Measurements from ENCODE around the gene WFIKKN2.
"Not testable (repeated sequence)": the region's sequence is repeated elsewhere in the genome, so short reads cannot be mapped to it uniquely, and the experiment has no call there.

WFIKKN2 gene

DNA sequence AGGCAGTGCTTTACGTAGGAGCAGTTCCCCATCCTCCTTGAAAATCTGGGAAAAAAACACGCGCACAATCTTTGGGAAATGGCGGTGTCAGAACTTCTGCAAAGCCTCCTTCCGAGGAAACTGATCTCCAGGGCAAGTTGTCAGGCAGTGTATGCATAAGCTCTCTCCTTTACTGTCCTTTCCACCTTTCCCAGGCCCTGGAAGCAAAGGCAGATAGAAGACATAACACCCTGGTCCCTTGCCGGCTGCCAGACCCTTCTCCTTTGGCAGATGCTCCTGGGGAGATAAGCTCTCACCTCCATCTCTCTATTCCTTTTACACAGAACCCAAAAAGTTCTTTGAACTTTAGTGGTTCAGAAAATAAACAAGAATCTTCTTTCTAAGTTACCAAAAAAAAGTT lies 18.4 kb downstream of the WFIKKN2 start:
- no peak for DNase-seq (ENCODE audit: low read depth in 2 of 2)

- DNase-seq (ENCODE audit: low read depth in 2 of 2) = no peak
Observed at GRCh38 chr17:50855708-50856330, 20.4 kb downstream of the WFIKKN2 start.

GRCh38 chr17:50856431-50856830 lies 21.0 kb downstream of the WFIKKN2 start:
- no peak for DNase-seq (ENCODE audit: low read depth in 2 of 2)

DNA sequence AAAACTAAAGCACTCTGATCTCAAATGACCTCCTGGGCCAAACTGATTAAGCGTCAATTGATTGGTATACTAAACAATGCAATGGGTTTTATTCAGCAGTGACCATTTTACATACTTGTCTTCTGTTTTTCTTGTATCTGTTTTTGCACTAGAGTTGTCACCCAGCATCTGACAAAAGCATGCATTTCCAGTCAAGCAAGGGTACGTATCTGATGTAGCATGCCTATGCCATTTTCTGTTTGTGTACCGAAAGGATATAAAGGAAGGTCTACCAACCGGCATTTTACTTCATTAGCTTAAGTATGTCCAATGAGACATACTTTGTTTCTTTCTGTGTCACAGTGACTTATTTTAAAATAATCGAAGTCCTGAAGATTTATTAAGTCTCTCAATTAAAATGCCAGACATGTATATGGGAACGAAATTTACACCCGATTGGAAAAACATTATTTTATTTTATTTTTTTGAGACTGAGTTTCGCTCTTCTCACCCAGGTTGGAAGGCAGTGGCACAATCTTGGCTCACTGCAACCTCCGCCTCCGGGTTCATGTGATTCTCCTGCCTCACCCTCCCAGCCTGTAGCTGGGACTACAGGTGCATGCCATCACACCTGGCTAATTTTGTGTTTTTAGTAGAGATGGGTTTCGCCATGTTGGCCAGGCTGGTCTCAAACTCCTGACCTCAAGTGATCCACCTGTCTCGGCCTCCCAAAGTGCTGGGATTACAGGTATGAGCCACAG lies 23.3 kb downstream of the WFIKKN2 start:
- no peak for DNase-seq (ENCODE audit: low read depth in 2 of 2)

DNA sequence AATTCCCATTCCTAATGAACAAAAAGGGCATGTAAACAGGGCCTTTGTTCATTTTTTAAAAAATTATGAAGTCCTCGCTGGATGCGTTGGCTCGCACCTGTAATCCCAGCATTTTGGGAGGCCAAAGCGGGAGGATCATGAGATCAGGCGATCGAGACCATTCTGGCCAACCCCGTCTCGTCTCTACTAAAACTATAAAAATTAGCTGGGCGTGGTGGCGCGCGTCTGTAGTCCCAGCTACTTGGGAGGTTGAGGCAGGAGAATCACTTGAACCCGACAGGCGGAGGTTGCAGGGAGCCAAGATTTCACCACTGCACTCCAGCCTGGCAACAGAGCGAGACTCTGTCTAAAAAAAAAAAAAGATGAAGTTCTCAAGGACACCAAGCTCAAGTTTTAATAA lies 24.3 kb downstream of the WFIKKN2 start:
- DNase-seq (ENCODE audit: low read depth in 2 of 2) = not testable (repeated sequence)

DNA sequence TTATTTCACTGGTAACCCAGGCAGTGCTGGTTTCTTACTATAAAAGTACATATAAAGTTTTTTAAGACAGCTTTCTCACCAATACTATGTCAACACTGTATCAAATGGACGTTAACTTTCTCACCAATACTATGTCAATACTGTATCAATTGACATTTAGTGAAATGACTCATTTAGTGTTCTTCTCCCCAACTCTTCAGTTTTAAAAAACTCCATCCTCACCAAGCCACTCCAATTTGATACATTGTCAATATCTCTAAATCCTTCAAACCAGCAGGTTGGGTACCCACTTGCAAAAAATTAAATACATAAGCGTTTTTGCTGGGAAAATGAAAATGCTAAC lies 25.9 kb downstream of the WFIKKN2 start:
- no peak for DNase-seq (ENCODE audit: low read depth in 2 of 2)

DNA sequence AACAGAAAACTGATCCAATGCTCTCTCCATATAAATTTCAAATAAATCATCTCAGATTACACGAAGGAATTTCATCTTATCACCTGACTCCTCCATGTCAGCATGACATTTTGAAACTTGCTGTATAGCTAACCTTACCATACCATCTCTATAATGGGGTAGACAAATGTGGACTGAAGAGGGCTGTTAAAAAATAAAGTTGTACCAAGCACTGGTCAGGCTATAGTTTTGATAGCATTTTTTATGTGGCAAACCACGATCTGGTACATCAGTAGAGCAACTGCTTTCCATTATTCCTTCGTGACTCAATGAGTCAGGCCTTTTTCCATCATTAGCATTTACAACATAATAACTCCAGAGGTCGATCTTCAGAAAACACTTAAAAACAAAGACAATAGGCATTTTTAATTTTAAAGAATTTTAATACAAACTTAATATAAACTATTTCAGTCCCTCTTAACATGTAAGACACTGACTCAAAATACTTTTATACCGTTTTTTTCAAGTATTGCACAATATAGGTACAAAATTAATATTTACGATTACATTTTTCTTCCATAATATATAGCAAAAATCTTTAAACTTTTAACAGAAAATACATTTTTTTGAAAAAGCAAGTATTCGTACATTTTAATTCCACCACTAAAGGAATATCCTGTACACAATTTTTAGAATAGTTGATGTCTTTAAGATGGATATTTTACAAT lies 26.6 kb downstream of the WFIKKN2 start:
- DNase-seq (ENCODE audit: low read depth in 2 of 2) = no peak

DNA sequence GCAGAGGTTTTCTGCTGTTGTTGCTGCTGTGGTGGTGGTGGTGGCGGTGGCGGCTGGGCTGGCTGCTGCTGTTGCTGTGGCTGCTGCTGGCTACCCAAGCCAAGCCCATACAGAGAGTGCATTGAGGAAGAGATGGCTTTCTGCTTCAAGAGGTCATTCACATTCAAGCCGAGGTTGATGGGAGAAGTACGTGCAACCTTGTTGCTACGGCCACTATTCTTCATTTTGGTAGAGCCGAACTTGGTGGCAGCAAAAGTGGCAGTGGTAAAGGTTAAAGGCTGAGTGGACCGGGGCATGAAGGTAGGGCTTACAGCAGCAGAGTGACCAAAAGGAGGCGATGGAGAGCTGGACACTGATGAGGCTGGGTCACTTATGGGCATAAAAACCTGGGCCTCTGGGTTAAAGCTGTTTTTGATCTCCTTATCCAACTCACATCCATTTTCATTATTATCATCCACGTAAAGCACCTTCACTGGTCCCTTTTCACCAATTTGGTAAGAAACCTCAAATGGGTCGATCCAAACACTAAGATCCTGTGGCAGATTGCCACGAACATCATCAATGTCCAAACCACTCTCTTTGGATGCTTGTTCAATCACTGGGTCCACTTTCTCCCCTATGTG lies 27.9 kb downstream of the WFIKKN2 start:
- peak in 1 of 2 donors; percentile 20 for DNase-seq (ENCODE audit: low read depth in 2 of 2)

- DNase-seq (ENCODE audit: low read depth in 2 of 2) = no peak
Observed at GRCh38 chr17:50863931-50864330, 28.5 kb downstream of the WFIKKN2 start.

- DNase-seq (ENCODE audit: low read depth in 2 of 2) = no peak
Observed at GRCh38 chr17:50864747-50865059, 29.3 kb downstream of the WFIKKN2 start.

DNA sequence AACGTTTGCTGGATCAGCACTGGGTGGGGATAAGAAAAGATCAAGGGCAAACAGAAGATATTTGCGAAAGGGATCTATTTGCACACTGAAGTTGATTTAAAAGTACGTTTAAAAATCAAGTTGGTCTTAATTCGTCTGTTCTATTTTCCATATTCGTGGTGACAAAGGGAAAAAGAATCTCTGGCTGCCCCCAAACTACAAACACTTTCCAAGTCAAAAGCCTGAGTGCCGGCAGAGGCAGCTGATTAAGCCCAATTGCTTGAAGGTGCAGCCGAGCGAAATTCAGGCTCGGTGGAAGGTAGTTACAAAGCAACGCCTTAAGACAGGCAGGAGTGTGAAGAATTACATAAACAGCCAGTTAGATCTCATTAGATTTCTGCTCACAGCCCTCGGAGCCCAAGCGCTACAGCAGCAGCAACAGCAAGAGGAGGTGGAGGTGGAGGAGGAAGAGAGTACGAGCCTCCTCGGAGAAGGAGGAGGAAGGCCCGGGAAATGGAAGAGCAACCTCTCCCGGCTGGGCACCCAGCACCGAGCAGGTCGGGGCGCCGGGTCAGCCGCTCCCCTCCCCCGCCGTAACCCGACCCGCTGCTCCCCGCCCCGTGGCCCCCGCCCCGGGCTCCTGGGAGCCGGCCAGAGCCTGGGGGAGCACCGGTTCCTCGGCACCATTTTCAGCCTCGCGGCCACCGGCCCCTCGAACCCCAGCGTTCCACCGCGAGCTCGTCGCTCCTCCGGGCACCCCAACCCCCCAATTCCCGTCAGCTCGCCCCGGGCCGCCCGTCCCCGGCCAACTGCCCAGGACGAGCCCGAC lies 29.9 kb downstream of the WFIKKN2 start:
- DNase-seq (ENCODE audit: low read depth in 2 of 2) = peak in 1 of 2 donors; percentile 30

DNA sequence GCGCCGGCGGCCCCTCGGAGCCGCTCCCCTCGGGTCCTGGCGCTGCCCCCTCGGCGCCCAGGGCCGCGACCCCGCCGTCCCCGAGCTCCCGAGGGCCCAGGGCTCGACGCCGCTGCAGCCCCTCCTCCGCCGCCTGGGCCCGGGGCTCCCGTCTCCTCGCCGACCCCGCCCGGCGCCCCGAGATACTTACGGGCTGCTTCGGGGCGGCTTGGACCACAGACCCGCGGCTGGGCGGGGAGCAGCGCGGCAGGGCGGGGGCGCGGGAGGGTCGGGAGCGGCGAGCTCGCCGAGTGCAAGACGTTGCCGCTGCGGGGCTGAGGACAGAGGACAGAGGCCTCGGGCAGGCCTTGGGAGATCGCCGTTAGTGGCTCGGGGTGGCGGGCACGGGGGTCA lies 30.5 kb downstream of the WFIKKN2 start:
- no peak for DNase-seq (ENCODE audit: low read depth in 2 of 2)

GRCh38 chr17:50866261-50866949 lies 31.0 kb downstream of the WFIKKN2 start, which contains the start of gene TOB1:
TOB1 (minus strand) TSS chr17:50866354; CDS start chr17:50864017, 2,337 bp downstream.
- DNase-seq (ENCODE audit: low read depth in 2 of 2) = peak; percentile 96 to 97

DNA sequence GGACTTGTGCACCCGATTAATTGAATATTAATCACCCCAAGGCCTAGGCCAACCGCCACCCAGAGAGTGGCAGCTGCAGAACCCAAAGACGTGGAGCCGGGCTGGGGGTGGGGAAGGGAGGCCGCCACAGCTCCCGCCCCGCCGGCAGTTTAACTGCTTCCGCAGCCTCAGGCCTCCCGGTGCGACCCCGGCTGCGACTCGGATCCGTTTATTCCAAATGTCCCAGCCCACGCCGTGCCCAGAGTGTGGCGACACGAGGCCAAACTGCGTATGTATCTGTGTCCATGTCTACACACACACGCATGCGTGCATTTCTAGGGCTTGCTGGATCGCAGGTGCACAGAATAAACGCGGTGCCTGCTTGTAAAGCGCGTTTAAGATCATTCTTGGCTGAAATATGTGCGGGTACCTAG lies 31.6 kb downstream of the WFIKKN2 start:
- DNase-seq (ENCODE audit: low read depth in 2 of 2) = peak; percentile 37 to 46

DNA sequence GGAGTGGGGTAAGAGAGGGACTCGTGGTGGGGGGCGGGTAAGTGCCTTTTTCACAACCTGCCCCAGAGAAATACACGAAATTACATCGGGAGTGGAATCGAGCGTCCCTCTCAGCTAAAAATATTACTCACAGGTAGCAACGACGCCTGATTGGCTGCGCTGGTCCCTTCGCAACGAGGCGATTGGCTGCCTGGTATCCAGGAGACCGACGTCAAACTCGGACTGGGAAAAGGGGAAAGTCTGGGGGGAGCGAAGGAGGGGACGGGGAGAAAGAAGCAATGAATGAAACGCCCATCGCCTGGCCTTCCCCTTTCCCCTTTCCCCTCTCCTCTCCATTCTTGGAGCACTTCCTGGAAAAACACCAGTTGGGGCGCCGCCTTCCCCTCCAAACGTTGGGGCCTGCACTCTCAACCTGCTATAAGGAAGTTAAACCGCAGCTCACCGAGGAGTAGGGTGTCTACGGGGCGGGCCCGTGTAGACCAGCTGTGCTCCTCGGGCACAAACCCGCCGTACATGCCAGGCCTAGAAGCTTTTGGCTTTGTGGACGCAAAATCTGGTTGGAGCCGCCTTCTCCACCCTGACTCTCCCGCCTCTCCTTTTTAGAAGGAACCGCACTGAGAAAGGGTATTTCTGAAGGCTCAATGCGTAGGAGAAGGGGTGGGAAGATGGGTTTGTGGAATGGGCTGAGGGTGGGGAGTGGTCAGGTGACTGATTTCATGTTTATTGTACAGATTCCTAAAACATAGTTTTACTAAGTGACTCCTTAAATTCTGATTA lies 32.2 kb downstream of the WFIKKN2 start:
- peak; percentile 57 to 78 for DNase-seq (ENCODE audit: low read depth in 2 of 2)

- no peak for DNase-seq (ENCODE audit: low read depth in 2 of 2)
Observed at GRCh38 chr17:50868140-50868438, 32.7 kb downstream of the WFIKKN2 start.

GRCh38 chr17:50868602-50869001 lies 33.2 kb downstream of the WFIKKN2 start:
- DNase-seq (ENCODE audit: low read depth in 2 of 2) = no peak

DNA sequence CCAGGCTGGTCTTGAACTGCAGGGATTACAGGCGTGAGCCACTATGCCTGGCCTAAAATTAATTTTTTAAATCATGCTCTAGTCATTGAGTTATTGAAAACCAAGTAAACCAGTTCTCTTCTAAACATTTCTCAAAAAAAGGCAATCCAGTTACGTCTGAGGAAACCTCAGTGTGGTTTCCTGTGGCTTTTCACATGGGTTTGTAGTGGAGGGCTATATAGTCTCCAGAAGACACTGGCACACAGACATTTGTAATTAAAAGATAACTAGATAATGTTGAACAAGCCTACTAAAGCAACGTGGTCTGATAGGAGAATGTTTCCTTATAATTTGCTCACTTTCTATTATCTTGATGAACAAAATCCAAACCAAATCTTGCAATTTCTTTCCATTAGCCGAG lies 36.0 kb downstream of the WFIKKN2 start:
- no peak for DNase-seq (ENCODE audit: low read depth in 2 of 2)

DNA sequence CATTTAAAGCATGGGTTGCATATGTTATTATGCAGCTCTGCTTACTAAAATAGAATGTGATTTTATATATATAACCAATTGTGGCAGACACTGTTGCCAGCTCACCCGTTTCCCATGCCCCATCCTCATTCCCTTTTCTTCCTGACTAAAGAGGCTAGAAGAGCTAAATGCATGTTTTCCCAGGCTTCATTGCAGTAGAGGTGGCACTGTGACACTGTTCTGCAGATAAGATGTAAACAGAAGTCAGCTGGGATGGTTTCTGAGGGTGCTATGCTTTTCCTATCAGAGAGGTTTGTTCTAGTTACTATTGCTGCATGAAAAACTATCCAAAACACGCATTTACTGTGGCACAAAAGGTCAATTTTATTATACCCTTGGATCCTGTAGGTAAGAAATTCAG lies 36.5 kb downstream of the WFIKKN2 start:
- DNase-seq (ENCODE audit: low read depth in 2 of 2) = no peak

GRCh38 chr17:50872710-50873424 lies 37.5 kb downstream of the WFIKKN2 start:
- peak; percentile 24 to 29 for DNase-seq (ENCODE audit: low read depth in 2 of 2)
